Muscle of back (tissue), 11 donors: ENCODE data around the gene RABAC1. TPM values are rescaled to one million over a fixed set of nuclear protein-coding genes. Genes with fewer than 3 reads are reported as not detected.

Experiments used
- DNase-seq, 3 donors: peaks; one replicate each; pipeline versions ENCODE4 v3.0.0 to v3.0.0-alpha.2; 2013
- polyA plus RNA-seq, 10 donors: library from polyadenylated mRNA; unstranded; fragments of 120-200 nt; gene quantifications; one replicate each; pipeline ENCODE4 v1.2.1, GENCODE V29; 2013; ENCODE audit not compliant: insufficient read length in 10 of 10

RABAC1 gene
- polyA plus RNA-seq, 10 donors: 44.2 to 104 (median 59.9) TPM

DNA sequence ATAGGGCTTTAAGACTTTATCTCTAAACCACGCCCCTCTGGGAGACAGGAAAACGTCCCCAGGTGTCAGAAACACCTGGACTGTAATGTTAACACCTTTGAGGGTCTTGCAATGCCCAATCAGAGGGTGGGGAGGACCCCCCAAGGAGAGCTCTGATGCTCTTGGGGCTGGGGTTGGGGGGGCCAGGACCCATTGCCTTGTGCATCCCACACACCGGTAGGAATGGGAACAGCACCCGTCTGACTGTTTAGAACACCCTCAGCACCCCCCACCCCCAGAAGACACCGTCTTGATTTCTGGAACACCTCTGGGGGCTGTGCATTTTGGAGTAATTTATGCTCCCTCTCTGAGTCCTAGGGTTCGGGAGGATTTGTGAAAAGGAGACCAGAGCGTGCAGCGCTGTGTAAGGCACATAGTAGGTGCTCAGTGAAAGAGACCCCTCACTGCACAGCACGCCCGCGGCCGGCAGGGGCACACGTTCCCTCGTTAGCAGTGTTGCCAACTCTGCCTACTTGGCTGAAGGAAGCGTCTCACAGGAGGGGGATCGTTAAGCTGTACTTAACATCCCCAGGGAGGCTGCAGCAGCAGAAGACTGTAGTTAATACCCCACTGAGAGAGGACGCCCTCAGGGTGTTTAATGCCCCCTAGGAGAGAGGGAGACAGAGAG is 28.1 kb downstream of the RABAC1 start:
- no peak for DNase-seq

- no peak for DNase-seq
Measured at GRCh38 chr19:41930322-41930722, 28.8 kb downstream of the RABAC1 start.

DNA sequence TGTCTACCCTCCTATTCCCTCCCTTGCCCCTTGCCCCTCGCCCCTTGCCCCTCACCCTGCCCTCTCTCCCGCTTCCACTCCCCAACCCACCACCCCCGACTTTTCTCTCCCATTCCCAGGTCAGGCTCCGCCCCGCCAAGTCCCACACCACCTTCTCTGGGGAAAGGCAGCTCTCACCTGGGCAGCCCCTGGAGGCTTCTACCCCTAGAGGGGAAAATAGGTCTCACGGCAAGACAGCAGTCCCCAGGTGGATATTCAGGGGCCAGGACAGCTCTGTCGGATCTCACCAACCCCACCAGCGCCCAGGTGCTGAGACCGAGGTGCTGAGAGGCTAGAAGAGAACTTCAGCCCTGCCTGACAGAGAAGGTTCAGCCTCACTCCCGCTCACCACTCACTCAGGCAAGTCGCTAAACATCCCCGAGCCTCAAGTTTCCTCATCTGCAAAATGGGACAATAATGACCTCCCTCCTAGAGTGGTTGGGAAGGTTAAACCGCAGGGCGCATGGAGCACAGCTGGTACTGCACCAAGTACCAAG is 29.5 kb downstream of the RABAC1 start:
- no peak for DNase-seq

GRCh38 chr19:41928754-41929535 is 30.2 kb downstream of the RABAC1 start:
- DNase-seq: no peak

- no peak for DNase-seq
Measured at GRCh38 chr19:41928221-41928683, 30.9 kb downstream of the RABAC1 start, which contains the start of gene ERFL. Gene ERFL (minus strand): TSS chr19:41928449. CDS start chr19:41912919, 15,530 bp downstream.

GRCh38 chr19:41927497-41928192 is 31.5 kb downstream of the RABAC1 start:
- no peak for DNase-seq

DNA sequence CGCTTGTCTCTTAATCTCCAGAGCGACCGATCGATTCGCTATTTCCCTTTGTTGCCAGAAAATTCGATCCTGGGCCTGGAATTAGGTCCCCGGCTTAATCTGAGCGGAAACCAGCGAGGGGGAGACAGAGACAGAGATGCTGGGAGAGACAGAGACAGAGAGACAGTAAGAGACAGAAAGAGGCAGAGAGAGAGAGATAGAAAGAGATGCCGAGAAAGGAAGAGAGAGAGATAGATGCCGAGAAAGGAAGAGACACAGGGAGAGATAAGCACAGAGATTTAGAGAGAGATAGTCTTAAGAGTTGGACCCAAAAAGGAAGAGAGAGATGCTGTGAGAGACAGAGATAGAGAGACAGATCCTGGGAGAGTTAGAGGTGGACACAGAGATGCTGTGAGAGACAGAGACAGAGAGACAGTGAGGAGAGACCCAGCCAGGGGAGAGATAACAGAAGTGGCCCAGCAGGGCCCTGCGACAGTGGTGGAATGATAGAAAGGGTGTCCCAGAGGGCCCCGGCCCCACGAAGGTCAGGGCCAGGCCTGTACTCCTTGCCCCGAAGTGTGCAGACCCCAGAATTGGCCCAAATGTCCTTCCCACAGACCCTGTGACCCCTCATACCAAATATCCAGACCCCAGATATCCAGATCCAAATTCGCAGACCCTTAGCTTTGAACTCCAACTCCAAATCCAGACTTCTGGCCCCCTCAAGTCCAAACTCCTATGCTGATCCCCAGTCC is 32.2 kb downstream of the RABAC1 start:
- no peak for DNase-seq

GRCh38 chr19:41926028-41926762 is 32.9 kb downstream of the RABAC1 start:
- no peak for DNase-seq

DNA sequence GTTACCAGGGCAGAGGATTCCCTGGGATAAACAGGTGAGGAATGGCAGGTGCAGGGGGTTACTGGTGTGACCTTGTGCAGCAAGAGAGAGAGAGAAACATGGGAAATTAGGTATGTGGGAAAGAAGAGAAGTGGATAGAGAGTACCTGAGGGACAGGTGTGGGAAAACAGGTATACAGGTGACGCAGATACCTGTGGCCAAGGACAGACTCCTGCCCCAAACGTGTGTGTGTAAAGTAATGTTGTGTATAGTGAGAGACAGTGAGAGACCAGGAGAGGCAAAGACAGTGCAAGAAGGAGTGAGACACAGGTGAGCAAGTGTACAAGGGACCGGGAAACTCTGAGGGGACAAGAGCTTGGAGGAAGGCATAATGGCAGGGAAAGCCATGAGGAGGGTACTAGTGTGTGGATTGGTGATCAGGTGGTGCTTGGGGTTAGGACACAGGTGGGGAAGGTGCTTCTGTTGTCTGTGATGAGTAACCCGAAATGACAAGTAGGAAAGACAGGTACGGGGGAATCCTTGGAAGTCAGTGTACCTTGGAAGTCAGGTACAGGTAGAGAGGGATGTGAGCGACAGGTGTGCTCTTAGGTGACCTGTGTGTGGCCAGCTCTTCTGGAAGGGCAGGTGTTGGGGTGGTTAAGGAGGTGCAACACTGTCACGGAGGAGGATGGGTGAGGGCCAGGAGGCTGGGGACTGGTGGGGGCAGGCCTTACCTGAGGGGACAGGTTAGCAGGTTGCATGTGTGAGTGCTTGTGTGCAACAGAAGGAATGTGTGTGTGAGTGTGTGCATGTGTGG is 33.7 kb downstream of the RABAC1 start:
- no peak for DNase-seq

DNA sequence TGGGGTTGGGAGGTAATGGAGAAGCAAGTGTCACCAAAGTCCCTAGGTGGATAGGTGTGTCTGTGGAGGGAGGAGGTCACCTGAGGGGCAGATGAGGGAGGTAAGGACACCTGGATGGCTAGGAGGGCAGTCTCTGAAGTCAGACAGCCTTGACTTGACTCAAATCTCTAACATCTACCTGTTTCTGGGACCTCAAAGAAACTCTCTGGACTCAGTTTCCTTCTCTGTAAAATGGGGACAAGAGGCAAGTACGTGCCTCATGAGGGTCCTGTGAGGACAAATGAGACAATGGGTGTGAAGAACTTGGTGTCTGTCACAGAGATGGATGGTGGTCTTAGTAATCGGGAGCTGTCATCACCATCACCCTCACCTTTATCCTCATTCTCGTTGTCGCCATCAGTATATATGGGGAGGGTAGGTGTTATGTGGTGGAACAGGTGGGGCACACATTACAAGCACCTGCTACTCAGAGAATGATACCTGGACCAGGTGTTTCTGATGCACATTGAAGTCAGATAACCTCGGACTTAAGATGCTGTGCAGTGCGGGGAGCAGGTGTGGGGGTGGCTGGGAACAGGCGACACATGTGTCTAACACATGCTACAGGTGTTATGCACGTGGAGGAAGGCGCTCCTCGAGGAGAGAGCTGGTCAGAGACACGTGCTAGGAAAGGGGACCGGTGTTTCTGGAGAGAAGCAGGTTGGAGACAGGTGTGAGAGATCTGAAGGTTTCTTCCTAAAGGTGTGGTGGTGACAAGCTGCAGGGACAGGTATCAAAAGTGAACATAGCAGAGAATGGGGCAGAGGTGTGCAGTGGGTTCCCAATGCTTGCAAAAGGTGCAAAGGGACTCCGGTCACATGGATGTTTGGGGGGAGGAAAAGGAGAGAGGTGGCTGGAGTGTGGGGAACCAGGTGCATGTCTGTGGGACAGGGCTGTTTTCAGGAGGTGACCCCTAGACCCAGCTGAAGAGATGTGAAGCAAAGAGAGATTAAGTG is 34.7 kb downstream of the RABAC1 start:
- no peak for DNase-seq

GRCh38 chr19:41923045-41923788 is 35.9 kb downstream of the RABAC1 start:
- no peak for DNase-seq

GRCh38 chr19:41922585-41922984 is 36.5 kb downstream of the RABAC1 start:
- no peak for DNase-seq

DNA sequence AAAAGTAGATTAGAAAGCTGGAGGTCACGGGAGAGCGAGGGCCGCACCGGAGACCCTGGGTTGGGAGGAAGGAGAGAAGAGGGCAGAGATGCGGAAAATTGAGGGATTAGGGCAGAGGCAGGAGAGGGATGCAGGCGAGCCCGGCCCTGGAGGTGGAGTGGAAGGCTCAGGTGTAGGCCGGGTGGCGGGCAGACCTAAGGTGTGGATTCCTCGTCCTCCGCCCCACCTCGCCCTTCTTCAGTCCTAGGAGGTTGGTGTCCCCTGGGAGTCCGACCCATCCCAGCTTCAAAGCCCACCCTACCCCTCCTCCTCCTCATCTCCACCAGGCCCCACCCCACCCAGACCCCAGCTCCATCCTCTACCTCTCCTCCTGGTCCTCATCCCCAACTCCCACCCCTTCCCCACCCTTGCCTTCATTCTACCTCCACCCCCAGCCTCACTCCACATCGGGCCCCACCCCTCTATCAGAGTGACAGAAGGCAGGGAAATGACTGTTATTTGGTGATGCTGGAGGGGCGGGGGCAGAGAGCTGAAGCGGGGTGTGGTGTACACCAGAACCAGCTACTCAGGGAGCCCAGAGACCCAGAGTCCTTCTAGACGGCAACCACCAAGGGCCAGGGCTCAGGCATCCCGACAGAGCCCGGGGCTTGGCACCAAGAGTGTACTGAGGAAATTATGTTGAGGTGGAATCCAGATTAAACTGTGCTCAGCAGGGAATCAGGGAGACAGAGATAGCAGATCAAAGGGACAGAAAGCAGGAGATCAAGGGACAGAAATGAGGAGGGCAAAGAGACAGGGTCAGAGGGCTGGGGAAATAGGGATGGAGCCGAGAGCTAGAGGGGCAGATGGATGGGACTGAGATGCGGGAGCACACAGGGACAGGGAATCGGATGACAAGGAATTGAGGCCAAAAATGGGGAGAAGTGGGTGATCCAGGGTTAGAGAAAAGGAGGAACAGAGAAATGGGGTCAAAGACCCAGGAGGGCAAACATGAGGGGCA is 37.2 kb downstream of the RABAC1 start:
- no peak for DNase-seq

DNA sequence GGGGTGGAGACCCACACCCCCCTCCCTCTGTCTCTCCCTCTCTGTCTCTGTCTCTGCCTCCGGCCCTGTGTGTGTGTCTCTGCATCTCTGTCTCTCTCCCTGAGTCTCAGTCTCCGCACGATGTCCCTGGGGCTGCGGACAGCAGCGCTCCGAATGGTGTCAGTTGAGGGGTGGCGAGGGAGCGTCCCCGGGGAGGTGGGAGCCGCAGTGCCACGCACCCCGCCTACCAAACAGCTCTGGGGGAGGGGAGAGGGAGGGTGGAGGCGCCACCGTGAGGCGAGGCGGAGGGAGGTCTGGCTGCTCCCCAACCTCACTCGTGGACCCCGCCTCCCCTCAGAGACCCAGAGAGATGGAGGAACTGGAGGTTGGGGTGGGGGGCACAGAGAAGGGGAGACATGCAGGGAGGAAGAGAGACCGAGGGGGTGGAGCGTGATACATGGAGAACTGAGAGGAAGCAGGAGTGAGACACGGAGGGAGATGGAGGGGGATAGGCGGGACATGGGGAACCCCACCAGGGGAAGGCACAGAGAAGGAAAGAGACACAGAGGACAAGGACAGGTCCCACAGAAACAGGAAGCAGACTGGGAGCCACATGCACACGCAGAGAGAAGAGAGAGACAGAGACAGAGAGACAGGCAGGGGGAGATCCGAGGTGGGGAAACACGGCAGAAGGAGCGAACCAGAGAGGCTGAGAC is 38.1 kb downstream of the RABAC1 start:
- no peak for DNase-seq

DNA sequence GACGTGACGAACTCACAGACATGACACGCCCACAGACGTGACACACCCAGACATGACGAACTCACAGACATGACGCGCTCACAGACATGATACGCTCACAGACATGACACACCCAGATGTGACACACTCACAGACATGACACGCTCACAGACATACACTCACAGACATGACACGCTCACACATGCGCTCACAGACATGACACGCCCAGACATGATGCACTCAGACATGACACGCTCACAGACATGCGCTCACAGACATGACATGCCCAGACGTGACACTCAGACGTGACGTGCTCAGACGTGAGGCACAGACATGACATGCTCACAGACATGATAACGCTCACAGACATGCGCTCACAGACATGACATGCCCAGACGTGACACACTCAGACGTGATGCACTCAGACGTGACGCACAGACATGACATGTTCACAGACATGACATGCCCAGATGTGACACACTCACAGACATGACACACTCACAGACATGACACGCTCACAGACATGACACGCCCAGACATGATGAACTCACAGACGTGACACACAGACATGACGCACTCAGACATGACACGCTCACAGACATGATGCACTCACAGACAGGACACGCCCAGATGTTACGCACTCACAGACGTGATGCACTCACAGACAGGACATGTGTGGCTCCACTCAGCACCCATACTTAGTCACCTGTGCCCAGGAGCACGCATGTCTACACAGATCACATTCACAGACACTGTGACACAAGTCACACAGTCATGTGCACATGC is 39.0 kb downstream of the RABAC1 start:
- no peak for DNase-seq
